ENCODE data around the gene PRIMA1. TPM values are rescaled to one million over a fixed set of nuclear protein-coding genes. Genes with fewer than 3 reads are reported as not detected.

The PRIMA1 gene
- total RNA-seq, 2 donors from 2014 or later, result 2.3 to 3.5 TPM

GRCh38 chr14:93700928-93701327, 87.4 kb downstream of the PRIMA1 start:
- DNase-seq (ENCODE audit: low spot score) (no peak), ATAC-seq (ENCODE audit: insufficient number of reproducible peaks, low FRiP score, low read depth) (no peak)
- TF ChIP-seq CTCF (IDR thresholded peaks at IDR 0.05), result no peak

GRCh38 chr14:93693914-93694313, 94.4 kb downstream of the PRIMA1 start:
- H3K4me3 ChIP-seq, result no peak overlapping the region
- no peaks in the 10 kb centered on the region for H3K27me3 ChIP-seq (replicated peaks; ENCODE audit: insufficient read depth)
- no peak for TF ChIP-seq CTCF (IDR thresholded peaks at IDR 0.05)
- no peak for ATAC-seq (ENCODE audit: insufficient number of reproducible peaks, low FRiP score, low read depth)
- no peaks in the 10 kb centered on the region for H3K4me1 ChIP-seq (ENCODE audit: control insufficient read depth in 1 of 2, low read depth in 2 of 2)
- no peaks in the 10 kb centered on the region for H3K36me3 ChIP-seq
- no peak overlapping the region for H3K27ac ChIP-seq
- no peak for DNase-seq (ENCODE audit: low spot score)
- H3K9me3 ChIP-seq, result peaks cover 4% of the 10 kb centered on the region

More at GRCh38 chr14:93700928-93701327, 87.4 kb downstream of the PRIMA1 start:
- H3K4me3 ChIP-seq, result no peak overlapping the region
- no peaks in the 10 kb centered on the region for H3K36me3 ChIP-seq
- no peaks in the 10 kb centered on the region for H3K27me3 ChIP-seq (replicated peaks; ENCODE audit: insufficient read depth)
- no peak overlapping the region for H3K27ac ChIP-seq
- H3K9me3 ChIP-seq, result peaks cover 4% of the 10 kb centered on the region
- H3K4me1 ChIP-seq (ENCODE audit: control insufficient read depth in 1 of 2, low read depth in 2 of 2), result no peaks in the 10 kb centered on the region

DNA sequence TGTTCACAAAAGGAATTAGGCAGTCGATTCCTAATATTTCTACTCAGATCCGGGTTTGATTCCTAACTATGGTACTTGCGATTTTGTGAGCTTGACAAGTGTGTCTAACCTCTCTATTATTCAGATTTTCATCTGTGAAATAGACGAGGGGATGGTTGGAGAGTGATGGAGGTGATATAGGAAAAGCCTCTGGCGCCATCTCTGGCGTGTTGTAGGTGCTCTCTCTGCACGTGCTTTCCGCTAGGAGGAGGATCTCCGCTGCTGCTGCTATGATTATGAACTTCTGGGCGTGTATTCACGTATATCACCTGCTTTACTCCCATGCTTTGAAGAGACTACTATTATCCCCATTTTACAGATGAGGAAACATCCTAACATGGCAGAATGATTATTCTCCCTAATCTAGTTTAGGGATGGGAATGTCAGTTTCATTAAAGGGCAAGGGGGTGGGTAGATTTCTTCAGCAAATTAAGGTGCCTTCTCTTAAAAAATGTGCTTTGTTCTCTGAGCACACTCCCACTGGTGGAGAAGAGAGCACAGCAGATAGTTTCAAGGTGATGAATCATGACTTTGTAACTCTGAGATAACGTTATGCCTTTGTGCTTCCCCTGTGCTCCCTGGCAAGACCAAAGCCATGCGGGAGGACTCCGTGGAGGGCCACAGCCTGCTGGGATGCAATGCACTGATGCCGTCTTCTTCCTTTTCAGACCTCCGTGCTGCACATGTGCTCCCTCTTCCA, 97.1 kb downstream of the PRIMA1 start:
- Histone ChIP-seq H3K27ac (no peak overlapping the region), H3K4me1 (ENCODE audit: control insufficient read depth in 1 of 2, low read depth in 2 of 2) (no peaks in the 10 kb centered on the region), H3K36me3 (no peaks in the 10 kb centered on the region), H3K4me3 (no peak overlapping the region), H3K27me3 (replicated peaks; ENCODE audit: insufficient read depth) (no peaks in the 10 kb centered on the region), H3K9me3 (no peaks in the 10 kb centered on the region)
- DNase-seq (ENCODE audit: low spot score), result no peak
- no peak for ATAC-seq (ENCODE audit: insufficient number of reproducible peaks, low FRiP score, low read depth)
- TF ChIP-seq CTCF (IDR thresholded peaks at IDR 0.05), result no peak

GRCh38 chr14:93690146-93690545, 98.1 kb downstream of the PRIMA1 start:
- H3K27ac ChIP-seq, result no peak overlapping the region
- DNase-seq (ENCODE audit: low spot score) (no peak), ATAC-seq (ENCODE audit: insufficient number of reproducible peaks, low FRiP score, low read depth) (no peak)
- no peaks in the 10 kb centered on the region for H3K4me1 ChIP-seq (ENCODE audit: control insufficient read depth in 1 of 2, low read depth in 2 of 2)
- no peak overlapping the region for H3K4me3 ChIP-seq
- no peaks in the 10 kb centered on the region for H3K27me3 ChIP-seq (replicated peaks; ENCODE audit: insufficient read depth)
- no peaks in the 10 kb centered on the region for H3K9me3 ChIP-seq
- no peak for TF ChIP-seq CTCF (IDR thresholded peaks at IDR 0.05)
- H3K36me3 ChIP-seq, result no peaks in the 10 kb centered on the region

DNA sequence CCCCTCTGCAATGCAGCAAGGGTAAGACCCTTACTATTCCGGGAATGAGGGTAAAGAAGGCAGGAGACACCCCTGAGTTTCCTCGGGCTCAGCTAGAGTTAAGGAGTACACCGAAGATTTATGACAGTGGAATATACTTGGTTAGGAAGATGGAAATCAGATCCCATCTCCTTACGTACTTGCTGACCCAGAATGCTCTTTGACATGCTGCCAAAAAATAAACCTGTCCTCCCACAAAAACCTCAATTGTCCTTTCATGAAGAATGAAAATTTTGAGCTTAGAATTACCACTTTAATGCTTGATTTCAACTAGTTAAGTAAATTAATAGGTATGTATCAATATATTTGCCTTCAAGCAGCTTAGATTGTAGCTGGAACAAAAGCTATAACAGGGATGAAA, 99.5 kb downstream of the PRIMA1 start:
- DNase-seq (ENCODE audit: low spot score) (no peak), ATAC-seq (ENCODE audit: insufficient number of reproducible peaks, low FRiP score, low read depth) (no peak)
- Histone ChIP-seq H3K36me3 (no peaks in the 10 kb centered on the region), H3K9me3 (no peaks in the 10 kb centered on the region), H3K27ac (no peak overlapping the region), H3K27me3 (replicated peaks; ENCODE audit: insufficient read depth) (no peaks in the 10 kb centered on the region), H3K4me1 (ENCODE audit: control insufficient read depth in 1 of 2, low read depth in 2 of 2) (no peaks in the 10 kb centered on the region), H3K4me3 (no peak overlapping the region)
- no peak for TF ChIP-seq CTCF (IDR thresholded peaks at IDR 0.05)

All from thoracic aorta (tissue), 2 donors.